Breast epithelium (tissue), 4 donors: ENCODE measurements around the gene PHKB. TPM values are rescaled to one million over a fixed set of nuclear protein-coding genes. Genes with fewer than 3 reads are reported as not detected.

Experiments used
- DNase-seq, 2 donors: peaks; one replicate each; pipeline ENCODE4 v3.0.0-alpha.2; 2019; ENCODE audit warnings: low spot score in 2 of 2
- H3K27ac ChIP-seq, 2 donors: fragments of 200-600 bp; sonication (generic) in 1 of 2; one replicate each; pipeline ENCODE4 v1.5.1; 2016 to 2019; ENCODE audit warnings: mild to moderate bottlenecking in 1 of 2
- H3K27me3 ChIP-seq, 2 donors: fragments of 200-600 bp; sonication (generic) in 1 of 2; one replicate each; pipeline versions ENCODE4 v1.5.1 to v1.6.0; 2017 to 2019; ENCODE audit warnings: control low read depth in 1 of 2, mild to moderate bottlenecking in 1 of 2
- H3K36me3 ChIP-seq: fragments of 200-600 bp; one replicate; pipeline ENCODE4 v1.5.1; 2019
- H3K4me1 ChIP-seq, 2 donors: fragments of 200-600 bp; sonication (generic); one replicate each; pipeline ENCODE4 v1.5.1; 2016 to 2019; ENCODE audit warnings: control low read depth in 1 of 2
- H3K4me3 ChIP-seq, 3 donors: fragments of 200-600 bp; sonication (generic); 1 replicate in 2 of 3; 2 replicates in 1 of 3; pipeline ENCODE4 v1.5.1; 2016 to 2019; ENCODE audit warnings: mild to moderate bottlenecking in 3 of 3, moderate library complexity in 2 of 3
- H3K9me3 ChIP-seq, 2 donors: fragments of 200-600 bp; sonication (generic) in 1 of 2; one replicate each; pipeline ENCODE4 v1.5.1; 2016 to 2019; ENCODE audit warnings: control low read depth in 1 of 2
- POLR2A ChIP-seq: fragments of 450-650 bp; IDR thresholded peaks from one replicate; pipeline ENCODE4 v1.6.1; 2016; ENCODE audit warnings: antibody characterized with exemption, mild to moderate bottlenecking, moderate library complexity
- POLR2AphosphoS5 ChIP-seq, 3 donors: sonication (generic); formaldehyde crosslinking; IDR thresholded peaks; one replicate each; pipeline ENCODE4 v1.6.1; 2017; ENCODE audit warnings: antibody characterized with exemption in 3 of 3
- intact Hi-C: fragments of 100-400 bp; cut with DNase I; formaldehyde crosslinking; loops from one replicate; pipeline ENCODE4 v1.15.1; 2023; ENCODE audit warnings: low total_unique reads
- total RNA-seq, 3 donors: library from RNA; depleted of rRNA; stranded (reverse); fragments of >200 nt; gene quantifications; one replicate each; pipeline ENCODE4 v1.1.0, GENCODE V29; 2016
- TF ChIP-seq, protein P1 (sequence below), 3 donors: fragments of 450-650 bp; IDR thresholded peaks; one replicate each; pipeline ENCODE4 v1.5.1; 2016 to 2017; ENCODE audit warnings: antibody characterized with exemption in 3 of 3, mild to moderate bottlenecking in 3 of 3, moderate library complexity in 3 of 3

PHKB gene
- total RNA-seq, 3 donors from 2014 or later: 77.9 to 111 (median 78.3) TPM

DNA sequence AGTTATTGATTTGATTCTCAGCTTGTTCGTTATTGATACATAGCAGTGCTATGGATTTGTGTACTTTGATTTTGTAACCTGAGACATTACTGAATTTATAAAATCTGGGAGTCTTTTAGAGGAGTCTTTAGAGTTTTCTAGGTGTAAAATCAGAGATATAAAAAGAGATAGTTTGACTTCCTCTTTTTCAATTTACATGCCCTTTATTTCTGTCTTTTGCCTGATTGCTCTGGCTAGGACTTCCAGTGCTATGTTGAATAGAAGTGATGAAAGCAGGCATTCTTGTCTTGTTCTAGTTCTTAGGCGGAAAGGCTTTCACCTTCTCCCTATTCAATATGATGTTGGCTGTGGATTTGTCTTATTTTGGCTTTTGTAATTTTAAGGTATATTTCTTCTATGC lies 106.2 kb downstream of the PHKB start:
- no peak for DNase-seq
- Histone ChIP-seq H3K9me3 (no peaks in the 10 kb centered on the region), H3K4me3 (no peak overlapping the region), H3K27ac (no peak overlapping the region), H3K36me3 (no peaks in the 10 kb centered on the region), H3K4me1 (no peaks in the 10 kb centered on the region), H3K27me3 (no peaks in the 10 kb centered on the region)
- TF ChIP-seq POLR2AphosphoS5 (IDR thresholded peaks at IDR 0.05): no peak
- no peak for TF ChIP-seq POLR2A
- TF ChIP-seq, protein P1, sequence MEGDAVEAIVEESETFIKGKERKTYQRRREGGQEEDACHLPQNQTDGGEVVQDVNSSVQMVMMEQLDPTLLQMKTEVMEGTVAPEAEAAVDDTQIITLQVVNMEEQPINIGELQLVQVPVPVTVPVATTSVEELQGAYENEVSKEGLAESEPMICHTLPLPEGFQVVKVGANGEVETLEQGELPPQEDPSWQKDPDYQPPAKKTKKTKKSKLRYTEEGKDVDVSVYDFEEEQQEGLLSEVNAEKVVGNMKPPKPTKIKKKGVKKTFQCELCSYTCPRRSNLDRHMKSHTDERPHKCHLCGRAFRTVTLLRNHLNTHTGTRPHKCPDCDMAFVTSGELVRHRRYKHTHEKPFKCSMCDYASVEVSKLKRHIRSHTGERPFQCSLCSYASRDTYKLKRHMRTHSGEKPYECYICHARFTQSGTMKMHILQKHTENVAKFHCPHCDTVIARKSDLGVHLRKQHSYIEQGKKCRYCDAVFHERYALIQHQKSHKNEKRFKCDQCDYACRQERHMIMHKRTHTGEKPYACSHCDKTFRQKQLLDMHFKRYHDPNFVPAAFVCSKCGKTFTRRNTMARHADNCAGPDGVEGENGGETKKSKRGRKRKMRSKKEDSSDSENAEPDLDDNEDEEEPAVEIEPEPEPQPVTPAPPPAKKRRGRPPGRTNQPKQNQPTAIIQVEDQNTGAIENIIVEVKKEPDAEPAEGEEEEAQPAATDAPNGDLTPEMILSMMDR (IDR thresholded peaks at IDR 0.05): no peak
- intact Hi-C loops: no loop called here

DNA sequence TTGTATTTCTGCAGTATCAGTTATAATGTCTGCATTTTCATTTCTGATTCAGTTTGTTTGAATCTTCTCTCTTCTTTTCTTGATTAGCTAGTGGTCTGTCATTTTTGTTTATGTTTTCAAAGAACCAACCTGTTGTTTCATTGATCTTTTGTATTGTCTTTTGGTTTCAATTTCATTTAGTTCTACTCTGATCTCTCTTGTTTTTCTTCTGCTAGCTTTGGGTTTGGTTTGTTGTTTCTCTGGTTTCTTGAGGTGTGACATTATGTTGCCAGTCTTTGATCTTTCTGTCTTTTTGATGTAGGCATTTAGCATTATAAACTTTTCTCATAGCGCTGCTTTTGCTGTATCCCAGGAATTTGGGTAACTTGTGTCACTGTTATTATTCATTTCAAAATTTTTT lies 107.2 kb downstream of the PHKB start:
- Histone ChIP-seq H3K9me3 (no peaks in the 10 kb centered on the region), H3K27ac (no peak overlapping the region), H3K4me3 (no peak overlapping the region), H3K36me3 (no peaks in the 10 kb centered on the region), H3K4me1 (no peaks in the 10 kb centered on the region), H3K27me3 (no peaks in the 10 kb centered on the region)
- intact Hi-C loops: no loop called here
- no peak for DNase-seq
- TF ChIP-seq, protein P1 (IDR thresholded peaks at IDR 0.05): no peak
- TF ChIP-seq POLR2A (no peak), POLR2AphosphoS5 (IDR thresholded peaks at IDR 0.05) (no peak)

DNA sequence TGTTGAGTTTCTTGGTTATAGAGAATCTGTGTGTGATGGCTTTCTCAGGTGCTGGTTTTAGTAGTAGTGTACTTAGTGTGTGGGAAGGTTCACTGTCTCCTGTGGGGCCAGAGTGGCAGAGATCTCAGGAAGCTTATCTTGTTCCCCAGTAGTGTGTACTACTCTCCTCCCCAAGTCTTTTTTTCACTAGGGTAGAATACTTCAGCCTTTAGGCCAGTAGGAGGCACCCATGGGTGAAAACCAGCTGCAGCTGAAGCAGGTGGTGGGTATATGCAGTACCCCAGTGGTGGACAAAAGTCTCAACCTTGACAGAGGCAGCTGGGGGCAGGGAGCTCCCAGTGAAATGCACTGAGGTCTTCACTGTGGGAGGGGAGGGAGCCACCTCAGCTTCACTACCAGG lies 109.9 kb downstream of the PHKB start:
- DNase-seq: no peak
- H3K9me3 ChIP-seq: no peaks in the 10 kb centered on the region
- intact Hi-C loops: no loop called here
- H3K4me1 ChIP-seq: no peaks in the 10 kb centered on the region
- H3K4me3 ChIP-seq: no peak overlapping the region
- H3K36me3 ChIP-seq: no peaks in the 10 kb centered on the region
- TF ChIP-seq POLR2AphosphoS5 (IDR thresholded peaks at IDR 0.05): no peak
- H3K27ac ChIP-seq: no peak overlapping the region
- no peaks in the 10 kb centered on the region for H3K27me3 ChIP-seq

DNA sequence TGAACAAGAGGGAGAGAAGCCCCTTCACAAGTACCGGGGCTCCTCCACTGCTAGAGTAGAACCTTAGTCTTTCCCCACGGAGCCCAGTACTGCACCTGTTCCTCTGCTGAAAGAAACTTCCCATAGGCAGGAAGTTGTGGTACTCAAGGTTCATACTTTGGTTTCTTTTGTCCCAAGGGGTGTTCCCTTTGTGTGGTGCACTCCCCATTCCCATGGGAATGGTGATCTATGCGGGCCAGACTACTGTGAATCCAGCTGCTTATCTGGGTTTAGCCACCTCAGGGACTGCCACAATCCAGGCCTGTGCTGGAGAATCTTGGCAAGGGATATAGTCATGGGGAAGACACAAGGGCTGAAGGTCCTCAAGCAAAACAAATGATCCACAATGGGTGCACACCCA lies 110.6 kb downstream of the PHKB start:
- Histone ChIP-seq H3K4me1 (no peaks in the 10 kb centered on the region), H3K27me3 (no peaks in the 10 kb centered on the region), H3K4me3 (no peak overlapping the region), H3K9me3 (no peaks in the 10 kb centered on the region), H3K36me3 (no peaks in the 10 kb centered on the region), H3K27ac (no peak overlapping the region)
- DNase-seq: no peak
- no peak for TF ChIP-seq POLR2A
- no peak for TF ChIP-seq POLR2AphosphoS5 (IDR thresholded peaks at IDR 0.05)
- TF ChIP-seq, protein P1 (IDR thresholded peaks at IDR 0.05): no peak
- intact Hi-C loops: no loop called here

DNA sequence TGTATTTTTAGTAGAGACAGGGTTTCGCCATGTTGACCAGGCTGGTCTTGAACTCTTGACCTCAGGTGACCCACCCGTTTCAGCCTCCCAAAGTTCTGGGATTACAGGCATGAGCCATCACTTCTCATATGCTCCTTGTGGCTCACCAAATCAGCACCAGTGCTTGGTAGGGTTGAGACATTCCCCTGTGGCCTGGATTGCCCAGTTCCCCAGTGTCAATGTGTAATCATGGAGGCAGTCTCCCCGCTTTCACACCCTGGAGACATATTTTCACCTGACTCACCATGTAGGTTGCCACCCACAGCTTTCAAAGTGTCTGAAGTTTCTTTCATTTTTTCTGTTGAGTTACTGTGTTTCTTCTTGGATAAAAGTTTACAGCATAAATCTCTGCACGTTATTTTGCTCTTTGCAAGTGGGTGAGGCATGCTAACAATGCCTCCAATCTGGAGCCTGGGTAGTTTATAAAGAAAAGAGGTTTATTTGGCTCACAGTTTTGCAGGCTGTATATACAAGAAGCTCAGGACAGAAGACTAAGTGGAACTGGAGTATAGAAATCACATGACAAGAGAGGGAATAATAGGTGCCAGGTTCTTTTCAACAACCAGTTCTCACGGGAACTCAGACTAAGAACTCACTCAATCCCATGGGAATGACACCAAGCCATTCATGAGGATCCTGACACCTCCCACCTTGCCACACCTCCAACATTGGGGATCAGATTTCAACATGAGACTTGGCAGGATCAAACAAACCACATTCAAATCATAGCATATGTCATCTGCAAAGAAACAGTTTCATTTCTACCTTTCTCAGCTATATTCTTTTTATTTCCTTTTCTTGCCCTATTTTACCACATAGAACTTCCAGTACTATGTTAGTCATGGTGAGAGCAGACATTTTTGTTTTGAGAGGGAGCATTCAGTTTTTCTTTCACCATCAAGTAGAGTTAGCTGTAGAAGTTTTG lies 113.2 kb downstream of the PHKB start:
- H3K36me3 ChIP-seq: no peaks in the 10 kb centered on the region
- intact Hi-C loops: no loop called here
- TF ChIP-seq POLR2A (no peak), POLR2AphosphoS5 (IDR thresholded peaks at IDR 0.05) (no peak)
- TF ChIP-seq, protein P1 (IDR thresholded peaks at IDR 0.05): no peak
- no peaks in the 10 kb centered on the region for H3K27me3 ChIP-seq
- H3K4me1 ChIP-seq: no peaks in the 10 kb centered on the region
- no peak overlapping the region for H3K4me3 ChIP-seq
- H3K27ac ChIP-seq: no peak overlapping the region
- H3K9me3 ChIP-seq: no peaks in the 10 kb centered on the region
- no peak for DNase-seq
